Epithelial cell of proximal tubule (primary cell): ENCODE data around the gene SMTNL2. TPM values are rescaled to one million over a fixed set of nuclear protein-coding genes. Genes with fewer than 3 reads are reported as not detected.
A peak's percentile ranks its signal among the peaks of the same experiment; 100 is the strongest.

Experiments used
- DNase-seq: peaks from one replicate; pipeline ENCODE4 v3.0.0-alpha.2; 2011; ENCODE audit warnings: low read depth
- H3K4me3 ChIP-seq: 2 replicates; pipeline ENCODE4 v1.5.1; 2011; ENCODE audit warnings: low read depth, mild to moderate bottlenecking, low read length
- total RNA-seq: library from RNA; depleted of rRNA; stranded (reverse); fragments of >200 nt; gene quantifications from 2 replicates; pipeline ENCODE4 v1.2.3, GENCODE V29; 2015
- TF ChIP-seq, protein P1 (sequence below): conservative IDR thresholded peaks from 2 replicates; pipeline ENCODE4 v1.5.1; 2012; ENCODE audit warnings: low read depth, mild to moderate bottlenecking, low read length

Gene SMTNL2
- total RNA-seq, 1 donor from 2014 or later: 1.3 TPM

DNA sequence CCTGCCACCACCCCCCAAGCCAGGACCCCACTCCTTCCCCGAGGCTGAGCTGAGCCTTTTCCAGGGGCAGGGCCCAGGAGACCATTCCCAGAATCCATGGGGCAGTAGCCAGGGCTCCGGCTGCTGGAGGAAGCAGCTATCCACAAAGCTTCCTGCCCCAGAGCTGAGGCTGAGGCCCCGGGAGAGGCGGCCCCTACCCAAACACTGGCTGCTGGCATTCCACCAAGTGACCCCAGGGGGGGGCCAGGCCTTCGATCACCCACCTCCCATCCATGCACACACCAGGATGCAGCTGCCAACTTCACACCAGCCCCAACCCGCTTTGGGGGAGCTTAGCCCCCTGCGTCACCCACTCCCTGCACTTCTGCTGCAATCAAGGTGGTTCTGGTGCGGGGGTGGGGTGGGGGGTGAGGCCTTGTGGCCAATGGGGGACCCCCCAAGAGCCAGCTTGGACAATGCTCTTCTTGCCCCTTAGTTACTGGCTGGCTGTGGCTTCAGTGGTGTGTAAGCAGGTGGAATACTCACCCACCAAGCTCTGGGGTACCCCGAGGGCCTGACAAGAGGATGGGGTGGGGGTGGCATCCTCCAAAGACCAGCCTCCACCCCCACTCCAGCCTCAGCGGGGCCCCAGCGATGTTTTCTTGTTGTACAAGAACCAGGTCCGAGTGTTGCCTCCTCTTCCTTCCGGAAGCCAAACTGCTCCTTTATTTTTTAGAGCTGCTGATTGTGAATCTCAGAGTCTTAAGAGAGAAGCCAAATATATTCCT, 45.9 kb upstream of the SMTNL2 start:
- DNase-seq: no peak
- TF ChIP-seq, protein P1, sequence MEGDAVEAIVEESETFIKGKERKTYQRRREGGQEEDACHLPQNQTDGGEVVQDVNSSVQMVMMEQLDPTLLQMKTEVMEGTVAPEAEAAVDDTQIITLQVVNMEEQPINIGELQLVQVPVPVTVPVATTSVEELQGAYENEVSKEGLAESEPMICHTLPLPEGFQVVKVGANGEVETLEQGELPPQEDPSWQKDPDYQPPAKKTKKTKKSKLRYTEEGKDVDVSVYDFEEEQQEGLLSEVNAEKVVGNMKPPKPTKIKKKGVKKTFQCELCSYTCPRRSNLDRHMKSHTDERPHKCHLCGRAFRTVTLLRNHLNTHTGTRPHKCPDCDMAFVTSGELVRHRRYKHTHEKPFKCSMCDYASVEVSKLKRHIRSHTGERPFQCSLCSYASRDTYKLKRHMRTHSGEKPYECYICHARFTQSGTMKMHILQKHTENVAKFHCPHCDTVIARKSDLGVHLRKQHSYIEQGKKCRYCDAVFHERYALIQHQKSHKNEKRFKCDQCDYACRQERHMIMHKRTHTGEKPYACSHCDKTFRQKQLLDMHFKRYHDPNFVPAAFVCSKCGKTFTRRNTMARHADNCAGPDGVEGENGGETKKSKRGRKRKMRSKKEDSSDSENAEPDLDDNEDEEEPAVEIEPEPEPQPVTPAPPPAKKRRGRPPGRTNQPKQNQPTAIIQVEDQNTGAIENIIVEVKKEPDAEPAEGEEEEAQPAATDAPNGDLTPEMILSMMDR: no peak
- no peak overlapping the region for H3K4me3 ChIP-seq

DNA sequence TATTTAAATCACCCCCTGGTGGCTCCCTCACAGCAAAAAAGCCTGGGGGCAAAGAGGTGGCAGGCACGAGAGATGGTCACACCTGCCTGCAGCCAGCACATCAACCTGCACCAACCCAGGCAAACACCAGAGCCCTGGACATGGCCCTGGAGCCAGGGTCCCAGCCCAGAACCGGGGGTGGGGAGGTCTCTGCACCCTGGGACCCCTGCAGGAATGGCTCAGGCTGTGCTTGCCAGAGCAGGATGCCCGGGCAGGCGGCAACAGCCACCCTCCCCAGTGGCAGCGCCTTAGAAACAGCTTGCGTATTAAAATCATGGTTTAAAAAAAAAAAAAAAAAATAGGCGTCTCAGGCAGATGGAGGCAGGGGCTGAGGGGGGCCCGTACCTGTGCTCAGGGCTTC, 45.3 kb upstream of the SMTNL2 start:
- TF ChIP-seq, protein P1: no peak
- no peak overlapping the region for H3K4me3 ChIP-seq
- DNase-seq: no peak

DNA sequence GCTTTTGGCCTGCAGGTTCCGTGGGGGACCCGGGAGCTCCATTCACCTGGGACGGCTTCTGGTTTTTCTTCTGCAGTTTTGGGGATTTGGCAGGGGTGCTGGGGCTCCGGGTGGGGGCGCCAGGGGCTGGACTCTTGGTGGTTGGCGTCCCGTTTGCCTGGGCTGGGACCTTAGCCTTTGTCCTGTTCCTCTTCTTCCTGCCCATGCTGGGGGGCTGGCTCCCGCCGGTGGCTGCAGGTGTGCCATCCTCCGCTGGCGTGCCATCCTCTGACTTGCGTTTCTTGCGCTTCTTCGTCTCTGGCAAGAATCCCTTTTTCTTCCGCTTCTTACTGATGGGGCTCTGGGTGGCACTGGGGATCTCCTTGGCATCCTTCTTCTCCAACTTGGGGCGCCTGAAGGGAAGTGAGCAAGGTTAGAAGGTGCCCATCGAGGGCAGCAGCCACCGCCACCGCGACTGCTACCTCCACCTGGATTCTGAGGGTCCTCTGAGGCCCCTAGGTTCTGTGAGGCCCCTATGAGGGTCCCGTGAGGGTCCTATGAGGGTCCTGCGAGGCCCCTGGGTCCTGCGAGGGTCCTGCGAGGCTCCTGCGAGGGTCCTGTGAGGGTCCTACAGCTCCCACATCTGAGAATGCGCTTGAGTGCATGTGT, 44.6 kb upstream of the SMTNL2 start:
- DNase-seq: no peak
- H3K4me3 ChIP-seq: no peak overlapping the region
- TF ChIP-seq, protein P1: no peak

DNA sequence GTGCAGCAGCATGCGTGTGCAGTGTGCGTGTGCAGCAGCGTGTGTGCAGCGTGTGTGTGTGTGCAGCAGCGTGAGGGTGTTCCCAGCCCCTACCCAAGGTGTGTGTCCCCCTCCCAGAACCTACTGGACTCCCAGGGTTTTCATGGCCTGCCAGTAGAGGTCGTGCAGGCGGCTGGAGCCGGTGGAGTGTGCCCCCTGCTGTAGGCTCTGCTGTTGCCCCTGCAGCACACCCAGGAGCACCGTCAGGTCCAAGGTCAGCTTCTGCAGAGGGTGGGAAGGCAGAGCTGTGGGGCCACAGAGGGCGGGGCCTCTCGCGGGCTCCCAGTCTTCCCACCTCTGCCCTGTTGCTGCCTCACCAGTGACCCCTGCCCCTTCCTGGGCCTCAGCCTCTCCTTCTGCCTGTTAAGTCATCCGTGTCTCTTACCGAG, 44.1 kb upstream of the SMTNL2 start:
- no peak overlapping the region for H3K4me3 ChIP-seq
- TF ChIP-seq, protein P1: peak; percentile 60
- DNase-seq: no peak

DNA sequence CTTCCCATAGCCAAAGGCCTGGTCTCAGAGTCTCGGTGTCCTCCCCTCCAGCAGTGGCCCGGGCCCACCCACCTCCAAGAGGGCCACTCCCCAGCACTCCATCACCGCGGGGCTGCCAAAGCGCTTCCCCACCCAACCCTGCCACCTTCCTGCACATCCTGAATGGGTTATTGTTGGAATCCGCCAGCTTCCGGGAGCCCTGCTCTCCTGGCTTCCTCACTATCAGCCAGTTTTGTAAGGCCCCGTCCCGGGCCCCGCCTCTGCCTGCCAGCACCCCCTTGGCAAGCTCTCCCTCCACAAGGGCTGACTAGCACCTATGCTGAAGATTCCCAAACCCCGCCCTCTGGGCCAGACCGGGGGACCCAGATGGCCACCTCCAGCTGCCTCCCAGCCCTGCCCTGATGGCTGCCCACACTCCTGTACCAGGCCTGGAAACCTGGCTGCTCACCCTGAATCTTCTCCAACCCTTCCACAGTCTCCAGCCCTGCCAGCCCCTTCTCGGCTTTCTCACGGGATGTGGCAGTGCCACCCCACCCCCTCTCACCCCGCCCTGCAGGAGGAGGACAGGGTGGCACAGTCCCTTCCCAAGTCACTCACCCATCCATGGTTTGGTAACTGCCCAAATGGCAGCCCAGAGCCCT, 43.5 kb upstream of the SMTNL2 start:
- no peak overlapping the region for H3K4me3 ChIP-seq
- DNase-seq: no peak
- TF ChIP-seq, protein P1: no peak

DNA sequence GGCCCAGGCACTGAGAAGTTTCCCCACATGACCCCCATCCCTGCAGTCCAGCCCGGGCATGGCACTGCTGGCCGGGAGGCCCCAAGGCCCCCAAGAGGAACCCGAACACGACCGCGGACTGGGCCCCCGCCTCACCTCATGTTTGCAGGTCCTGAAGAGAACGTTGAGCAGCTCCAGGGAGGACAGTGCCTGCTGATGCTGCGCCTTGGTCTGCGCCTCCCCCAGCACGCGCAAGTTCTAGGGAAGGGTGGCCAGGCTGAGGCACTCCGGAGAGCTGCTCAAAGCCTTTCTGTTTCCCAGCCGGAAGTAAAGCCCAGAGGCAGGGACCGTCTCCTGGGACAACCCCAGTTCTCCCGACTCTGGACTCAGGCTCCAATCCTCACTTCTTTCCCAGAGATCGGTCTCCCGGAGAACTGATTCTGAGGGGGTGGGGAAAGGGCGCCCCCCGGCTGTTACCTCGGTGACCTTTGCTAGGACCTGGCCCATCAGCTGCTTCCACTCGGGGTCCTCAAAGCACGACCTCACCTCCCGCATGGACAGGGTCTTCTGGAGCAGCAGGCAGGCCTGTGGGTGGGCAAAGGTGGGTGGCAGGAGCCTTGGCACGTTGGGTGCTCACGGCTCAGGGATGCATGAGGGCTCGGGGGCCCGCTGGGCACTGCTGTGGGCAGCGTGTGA, 42.9 kb upstream of the SMTNL2 start:
- TF ChIP-seq, protein P1: peak; percentile 22
- no peak for DNase-seq
- H3K4me3 ChIP-seq: no peak overlapping the region
